ENCODE results near the gene PDLIM7. TPM values are rescaled to one million over a fixed set of nuclear protein-coding genes. Genes with fewer than 3 reads are reported as not detected.

Gene PDLIM7
- polyA plus RNA-seq, 1 of the 3 experiments (the other 2 are of a cell fraction): 206 TPM

DNA sequence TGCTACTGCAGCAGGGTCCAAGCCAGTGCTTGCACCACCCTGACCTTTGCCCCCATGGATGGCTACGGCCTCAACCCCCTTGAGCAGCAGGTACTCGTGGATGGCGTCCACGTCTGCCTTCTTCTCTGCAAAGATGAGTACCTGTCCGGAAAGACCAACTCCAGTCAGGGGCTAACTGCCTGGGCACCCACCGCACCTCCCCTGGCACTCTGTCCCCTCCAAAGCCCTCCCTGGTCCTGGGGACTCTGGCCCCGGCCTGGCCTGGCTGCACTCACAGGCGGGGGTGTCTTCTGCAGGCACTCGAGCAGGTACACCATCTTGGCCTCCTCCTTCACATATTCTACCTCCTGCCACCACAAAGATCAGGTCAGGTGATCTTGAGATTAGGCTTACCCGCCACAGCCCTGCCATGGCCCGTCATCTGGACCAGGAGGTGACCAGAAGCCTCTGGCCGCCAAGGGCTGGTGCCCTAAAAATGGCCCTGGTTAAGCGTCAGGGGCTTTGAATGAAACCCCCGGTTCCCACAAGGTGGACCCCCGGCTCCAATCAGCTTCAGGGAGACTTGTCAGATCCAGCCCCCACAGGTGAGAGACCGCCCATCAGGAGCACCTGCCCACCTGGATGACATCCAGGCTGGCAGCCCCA is 15.5 kb upstream of the PDLIM7 start:
- H3K9ac ChIP-seq: no peak overlapping the region
- no peaks in the 10 kb centered on the region for H3K27me3 ChIP-seq (ENCODE audit: insufficient read depth)
- H2AFZ ChIP-seq (ENCODE audit: low read depth): no peak overlapping the region
- H3K27ac ChIP-seq (ENCODE audit: low read depth in 2 of 2, low read length in 1 of 2): no peak overlapping the region
- H3F3A ChIP-seq (replicated peaks; ENCODE audit: insufficient read depth): peaks cover 3% of the 10 kb centered on the region
- peaks cover 20 to 55% of the 10 kb centered on the region in 2 experiments for H3K36me3 ChIP-seq (replicated peaks in 1 of 2; ENCODE audit: control insufficient read depth in 1 of 2, insufficient read depth in 2 of 2, low read length in 1 of 2)
- 97% methylated on average over 8 of the region's 16 CpGs for WGBS (ENCODE audit: low lambda C conversion rate)
- ChIA-PET POLR2A (no interaction called here), CTCF (interaction anchor here (8.8 kb wide), 1 partner anchor 12 kb away, joined by 80 read pairs; no protein-coding TSS in a partner anchor)
- H3K9me3 ChIP-seq: no peaks in the 10 kb centered on the region
- DNase-seq: no peak
- peaks cover 6 to 10% of the 10 kb centered on the region in 2 experiments; a peak in 2 of 4 replicates for H3K4me1 ChIP-seq (ENCODE audit: control insufficient read depth in 1 of 2, insufficient read depth in 2 of 2, low read depth in 1 of 2, low read length in 1 of 2)
- no peaks in the 10 kb centered on the region for H4K20me1 ChIP-seq (ENCODE audit: insufficient read depth)
- peaks cover 25% of the 10 kb centered on the region for H3K79me2 ChIP-seq (ENCODE audit: insufficient read depth)
- no peak overlapping the region for H3K4me3 ChIP-seq (ENCODE audit: low read depth in 2 of 2, low read length in 1 of 2)
- H3K4me2 ChIP-seq: no peak overlapping the region
- TF ChIP-seq TEAD4 (IDR thresholded peaks at IDR 0.05; ENCODE audit: borderline replicate concordance, insufficient read depth): no peak
- no peak for TF ChIP-seq CHD2 (IDR thresholded peaks at IDR 0.05; ENCODE audit: low read length, partially characterized antibody)
- TF ChIP-seq FOSL2 (IDR thresholded peaks at IDR 0.05; ENCODE audit: borderline replicate concordance, low read depth): no peak
- TF ChIP-seq NFIC (IDR thresholded peaks at IDR 0.05; ENCODE audit: borderline replicate concordance): no peak
- no peak for TF ChIP-seq MXI1 (IDR thresholded peaks at IDR 0.05; ENCODE audit: low read depth, low read length)
- TF ChIP-seq, protein P1, sequence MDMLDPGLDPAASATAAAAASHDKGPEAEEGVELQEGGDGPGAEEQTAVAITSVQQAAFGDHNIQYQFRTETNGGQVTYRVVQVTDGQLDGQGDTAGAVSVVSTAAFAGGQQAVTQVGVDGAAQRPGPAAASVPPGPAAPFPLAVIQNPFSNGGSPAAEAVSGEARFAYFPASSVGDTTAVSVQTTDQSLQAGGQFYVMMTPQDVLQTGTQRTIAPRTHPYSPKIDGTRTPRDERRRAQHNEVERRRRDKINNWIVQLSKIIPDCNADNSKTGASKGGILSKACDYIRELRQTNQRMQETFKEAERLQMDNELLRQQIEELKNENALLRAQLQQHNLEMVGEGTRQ (IDR thresholded peaks at IDR 0.05; ENCODE audit: borderline replicate concordance, low read depth, low read length): no peak
- no peak for TF ChIP-seq SIN3A (IDR thresholded peaks at IDR 0.05; ENCODE audit: borderline replicate concordance, low read depth, low read length)
- TF ChIP-seq EP300 (IDR thresholded peaks at IDR 0.05; ENCODE audit: borderline replicate concordance in 1 of 2, low read depth in 1 of 2, low read length in 1 of 2): no peak
- TF ChIP-seq, protein P2, sequence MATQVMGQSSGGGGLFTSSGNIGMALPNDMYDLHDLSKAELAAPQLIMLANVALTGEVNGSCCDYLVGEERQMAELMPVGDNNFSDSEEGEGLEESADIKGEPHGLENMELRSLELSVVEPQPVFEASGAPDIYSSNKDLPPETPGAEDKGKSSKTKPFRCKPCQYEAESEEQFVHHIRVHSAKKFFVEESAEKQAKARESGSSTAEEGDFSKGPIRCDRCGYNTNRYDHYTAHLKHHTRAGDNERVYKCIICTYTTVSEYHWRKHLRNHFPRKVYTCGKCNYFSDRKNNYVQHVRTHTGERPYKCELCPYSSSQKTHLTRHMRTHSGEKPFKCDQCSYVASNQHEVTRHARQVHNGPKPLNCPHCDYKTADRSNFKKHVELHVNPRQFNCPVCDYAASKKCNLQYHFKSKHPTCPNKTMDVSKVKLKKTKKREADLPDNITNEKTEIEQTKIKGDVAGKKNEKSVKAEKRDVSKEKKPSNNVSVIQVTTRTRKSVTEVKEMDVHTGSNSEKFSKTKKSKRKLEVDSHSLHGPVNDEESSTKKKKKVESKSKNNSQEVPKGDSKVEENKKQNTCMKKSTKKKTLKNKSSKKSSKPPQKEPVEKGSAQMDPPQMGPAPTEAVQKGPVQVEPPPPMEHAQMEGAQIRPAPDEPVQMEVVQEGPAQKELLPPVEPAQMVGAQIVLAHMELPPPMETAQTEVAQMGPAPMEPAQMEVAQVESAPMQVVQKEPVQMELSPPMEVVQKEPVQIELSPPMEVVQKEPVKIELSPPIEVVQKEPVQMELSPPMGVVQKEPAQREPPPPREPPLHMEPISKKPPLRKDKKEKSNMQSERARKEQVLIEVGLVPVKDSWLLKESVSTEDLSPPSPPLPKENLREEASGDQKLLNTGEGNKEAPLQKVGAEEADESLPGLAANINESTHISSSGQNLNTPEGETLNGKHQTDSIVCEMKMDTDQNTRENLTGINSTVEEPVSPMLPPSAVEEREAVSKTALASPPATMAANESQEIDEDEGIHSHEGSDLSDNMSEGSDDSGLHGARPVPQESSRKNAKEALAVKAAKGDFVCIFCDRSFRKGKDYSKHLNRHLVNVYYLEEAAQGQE (IDR thresholded peaks at IDR 0.05; ENCODE audit: low read depth, low read length): no peak
- no peak for TF ChIP-seq FOXM1 (IDR thresholded peaks at IDR 0.05; ENCODE audit: low read depth)
- no peak for TF ChIP-seq YY1 (IDR thresholded peaks at IDR 0.05; ENCODE audit: low read depth)
- no peak for TF ChIP-seq RXRA (IDR thresholded peaks at IDR 0.05; ENCODE audit: borderline replicate concordance, low read depth)
- TF ChIP-seq RCOR1 (IDR thresholded peaks at IDR 0.05; ENCODE audit: low read length): no peak
- no peak for TF ChIP-seq GATA2 (CRISPR knock-in tag; IDR thresholded peaks at IDR 0.05)
- TF ChIP-seq ELF1 (IDR thresholded peaks at IDR 0.05): no peak
- TF ChIP-seq TAF1 (IDR thresholded peaks at IDR 0.05; ENCODE audit: borderline replicate concordance, low read depth, low read length): no peak
- no peak for TF ChIP-seq NRF1 (IDR thresholded peaks at IDR 0.05; ENCODE audit: low read depth, low read length)
- TF ChIP-seq, protein P3, sequence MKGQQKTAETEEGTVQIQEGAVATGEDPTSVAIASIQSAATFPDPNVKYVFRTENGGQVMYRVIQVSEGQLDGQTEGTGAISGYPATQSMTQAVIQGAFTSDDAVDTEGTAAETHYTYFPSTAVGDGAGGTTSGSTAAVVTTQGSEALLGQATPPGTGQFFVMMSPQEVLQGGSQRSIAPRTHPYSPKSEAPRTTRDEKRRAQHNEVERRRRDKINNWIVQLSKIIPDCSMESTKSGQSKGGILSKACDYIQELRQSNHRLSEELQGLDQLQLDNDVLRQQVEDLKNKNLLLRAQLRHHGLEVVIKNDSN (IDR thresholded peaks at IDR 0.05; ENCODE audit: borderline replicate concordance, low read depth): no peak
- no peak for TF ChIP-seq JUND (IDR thresholded peaks at IDR 0.05)
- no peaks in the 10 kb centered on the region for H3K9me2 ChIP-seq
